Fibroblast of lung (primary cell): ENCODE data around the gene ILF2. TPM values are rescaled to one million over a fixed set of nuclear protein-coding genes. Genes with fewer than 3 reads are reported as not detected.
A peak's percentile ranks its signal among the peaks of the same experiment; 100 is the strongest.

Experiments used
- DNase-seq, 2 donors: peaks; one replicate each; pipeline versions ENCODE4 v3.0.0 to v3.0.0-alpha.2; 2010; ENCODE audit warnings: low read depth in 2 of 2
- H2AFZ ChIP-seq: 2 replicates; pipeline ENCODE4 v1.5.1; 2012; ENCODE audit warnings: low read length, control low read depth, inconsistent platforms
- H3K27ac ChIP-seq: 2 replicates; pipeline ENCODE4 v1.5.1; 2011; ENCODE audit warnings: low read length, control low read depth; ENCODE audit not compliant: insufficient read depth
- H3K27me3 ChIP-seq: 2 replicates; pipeline ENCODE4 v1.5.1; 2011; ENCODE audit warnings: mild to moderate bottlenecking, low read length; ENCODE audit not compliant: control insufficient read depth, insufficient read depth
- H3K36me3 ChIP-seq: 2 replicates; pipeline ENCODE4 v1.5.1; 2011; ENCODE audit warnings: low read length; ENCODE audit not compliant: control insufficient read depth, insufficient read depth
- H3K4me1 ChIP-seq: 2 replicates; pipeline ENCODE4 v1.5.1; 2011; ENCODE audit warnings: low read length; ENCODE audit not compliant: control insufficient read depth, insufficient read depth; ENCODE audit errors: extremely low read depth
- H3K4me2 ChIP-seq: 2 replicates; pipeline ENCODE4 v1.5.1; 2011; ENCODE audit warnings: low read length, control low read depth; ENCODE audit not compliant: insufficient read depth; ENCODE audit errors: extremely low read depth
- H3K4me3 ChIP-seq, 4 experiments: fragments of 200-600 bp in 1 of 4; sonication (generic) in 1 of 4; replicated peaks in 1 of 4; 2 replicates each; pipeline ENCODE4 v1.5.1; 2011 to 2016; ENCODE audit warnings: low read length in 4 of 4, low read depth in 3 of 4, mild to moderate bottlenecking in 3 of 4, control low read depth in 2 of 4, inconsistent platforms in 1 of 4, mixed read lengths in 1 of 4; ENCODE audit not compliant: insufficient read depth in 1 of 4; ENCODE audit errors: control extremely low read depth in 1 of 4
- H3K79me2 ChIP-seq: 2 replicates; pipeline ENCODE4 v1.5.1; 2012; ENCODE audit warnings: mild to moderate bottlenecking, low read length, inconsistent platforms; ENCODE audit not compliant: control insufficient read depth, insufficient read depth
- H3K9ac ChIP-seq: 2 replicates; pipeline ENCODE4 v1.5.1; 2011; ENCODE audit warnings: mild to moderate bottlenecking, low read length, control low read depth; ENCODE audit not compliant: insufficient read depth
- H3K9me3 ChIP-seq: 2 replicates; pipeline ENCODE4 v1.5.1; 2012; ENCODE audit warnings: low read depth, low read length; ENCODE audit not compliant: control insufficient read depth, insufficient read depth
- H4K20me1 ChIP-seq: 2 replicates; pipeline ENCODE4 v1.5.1; 2011; ENCODE audit warnings: low read length; ENCODE audit not compliant: control insufficient read depth, insufficient read depth; ENCODE audit errors: extremely low read depth
- EZH2 ChIP-seq: IDR thresholded peaks from 2 replicates; pipeline ENCODE4 v1.5.1; 2012; ENCODE audit warnings: low read length, control low read depth, mild to moderate bottlenecking; ENCODE audit errors: missing control alignments
- polyA plus RNA-seq, 2 donors: library from polyadenylated mRNA; depleted of rRNA in 1 of 2; stranded (reverse) in 1 of 2; unstranded in 1 of 2; fragments of >200 nt; gene quantifications; 2 replicates each; pipeline ENCODE4 v1.2.1, GENCODE V29; 2011 to 2012; ENCODE audit warnings: missing spikeins in 1 of 2
- total RNA-seq: library from RNA; depleted of rRNA; stranded (reverse); fragments of >200 nt; gene quantifications from 2 replicates; pipeline ENCODE4 v1.2.1, GENCODE V29; 2014
- TF ChIP-seq, protein P1 (sequence below), 2 donors: IDR thresholded peaks in 1 of 2; conservative IDR thresholded peaks in 1 of 2; 1 replicate in 1 of 2; 2 replicates in 1 of 2; pipeline ENCODE4 v1.5.1; 2011 to 2012; ENCODE audit warnings: low read length in 2 of 2, control low read depth in 1 of 2, inconsistent platforms in 1 of 2, low read depth in 1 of 2, mild to moderate bottlenecking in 1 of 2

ILF2 gene
- total and polyA plus RNA-seq, 2 donors (not counting 1 experiment from before 2014, with no cell fraction given), result 135 to 235 TPM

DNA sequence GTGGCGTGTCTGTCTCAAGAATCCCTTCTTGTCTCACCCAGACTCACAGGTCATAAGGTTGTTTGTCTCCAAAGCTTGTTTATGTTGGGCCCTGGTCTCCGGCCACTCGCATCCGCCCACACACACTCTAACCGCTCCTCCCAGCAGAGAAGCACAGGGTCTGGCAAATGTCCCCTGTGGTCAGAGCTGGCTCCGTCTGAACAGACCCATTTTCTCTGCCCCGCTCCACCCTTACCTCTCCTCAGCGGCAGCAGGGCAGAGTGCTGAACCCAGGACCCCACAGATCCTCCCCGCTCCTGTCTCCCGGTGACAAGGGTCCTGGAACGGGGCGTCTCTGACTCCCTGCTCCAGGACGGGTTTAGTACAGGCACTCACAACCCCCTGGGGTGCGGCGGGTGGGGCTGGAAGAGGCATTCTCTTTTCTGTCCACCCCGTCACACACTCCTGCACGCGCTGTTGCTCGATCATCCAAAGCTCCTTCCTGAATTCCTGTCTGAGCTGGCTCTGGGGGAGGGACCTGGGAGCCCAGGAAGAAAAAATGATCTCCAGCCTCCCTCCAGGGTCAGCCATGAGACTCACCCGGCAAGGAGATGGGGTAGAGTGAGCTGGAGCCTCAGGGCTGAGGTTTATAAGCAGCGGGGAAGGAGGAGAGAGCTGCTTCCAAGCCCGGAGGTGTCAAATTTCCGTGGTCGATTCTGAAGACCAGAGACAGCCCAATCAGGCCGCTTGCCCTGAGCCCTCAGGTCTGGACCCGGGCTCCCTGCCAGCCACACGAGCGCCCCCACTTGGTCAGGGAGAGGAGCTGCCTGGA, 43.7 kb downstream of the ILF2 start, which contains the start of gene S100A13:
Gene S100A13 (minus strand): TSS at position 602 of the 811 bp plus-strand sequence. CDS start 1,033 bp downstream, outside the sequence.
- TF ChIP-seq EZH2, result no peak
- TF ChIP-seq, protein P1, sequence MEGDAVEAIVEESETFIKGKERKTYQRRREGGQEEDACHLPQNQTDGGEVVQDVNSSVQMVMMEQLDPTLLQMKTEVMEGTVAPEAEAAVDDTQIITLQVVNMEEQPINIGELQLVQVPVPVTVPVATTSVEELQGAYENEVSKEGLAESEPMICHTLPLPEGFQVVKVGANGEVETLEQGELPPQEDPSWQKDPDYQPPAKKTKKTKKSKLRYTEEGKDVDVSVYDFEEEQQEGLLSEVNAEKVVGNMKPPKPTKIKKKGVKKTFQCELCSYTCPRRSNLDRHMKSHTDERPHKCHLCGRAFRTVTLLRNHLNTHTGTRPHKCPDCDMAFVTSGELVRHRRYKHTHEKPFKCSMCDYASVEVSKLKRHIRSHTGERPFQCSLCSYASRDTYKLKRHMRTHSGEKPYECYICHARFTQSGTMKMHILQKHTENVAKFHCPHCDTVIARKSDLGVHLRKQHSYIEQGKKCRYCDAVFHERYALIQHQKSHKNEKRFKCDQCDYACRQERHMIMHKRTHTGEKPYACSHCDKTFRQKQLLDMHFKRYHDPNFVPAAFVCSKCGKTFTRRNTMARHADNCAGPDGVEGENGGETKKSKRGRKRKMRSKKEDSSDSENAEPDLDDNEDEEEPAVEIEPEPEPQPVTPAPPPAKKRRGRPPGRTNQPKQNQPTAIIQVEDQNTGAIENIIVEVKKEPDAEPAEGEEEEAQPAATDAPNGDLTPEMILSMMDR (conservative IDR thresholded peaks at IDR 0.05 in 1 of 2, IDR thresholded peaks at IDR 0.05 in 1 of 2; ENCODE audit: low read depth in 1 of 2, low read length in 2 of 2), result peak in 1 of 2 donors; percentile 47
- no peaks in the 10 kb centered on the region for H3K9me3 ChIP-seq
- peaks cover 3% of the 10 kb centered on the region for H3K36me3 ChIP-seq
- H3K4me1 ChIP-seq, result peaks cover 2% of the 10 kb centered on the region
- no peaks in the 10 kb centered on the region for H3K27me3 ChIP-seq
- peak within 1 kb of the TSS; percentile 15 for H2AFZ ChIP-seq
- peak; percentile 94 to 96 for DNase-seq
- H3K4me3 ChIP-seq, result peak within 1 kb of the TSS; percentile 72 to 89 (median 78)
- H4K20me1 ChIP-seq, result no peaks in the 10 kb centered on the region
- peak within 1 kb of the TSS; percentile 75 for H3K4me2 ChIP-seq
- H3K9ac ChIP-seq, result peak within 1 kb of the TSS; percentile 84
- H3K79me2 ChIP-seq, result peaks cover 18% of the 10 kb centered on the region
- peak within 1 kb of the TSS; percentile 95 for H3K27ac ChIP-seq

GRCh38 chr1:153626477-153626903, 44.3 kb downstream of the ILF2 start:
- peak overlapping the region; percentile 75 for H3K4me2 ChIP-seq
- no peak overlapping the region for H2AFZ ChIP-seq
- peaks cover 3% of the 10 kb centered on the region for H3K36me3 ChIP-seq
- no peak for DNase-seq
- peak overlapping the region; percentile 95 for H3K27ac ChIP-seq
- H3K9ac ChIP-seq, result peak overlapping the region; percentile 84
- TF ChIP-seq EZH2, result no peak
- TF ChIP-seq, protein P1 (conservative IDR thresholded peaks at IDR 0.05 in 1 of 2, IDR thresholded peaks at IDR 0.05 in 1 of 2; ENCODE audit: low read depth in 1 of 2, low read length in 2 of 2), result no peak
- H3K4me3 ChIP-seq, result peak overlapping the region; percentile 72 to 89 (median 78)
- H4K20me1 ChIP-seq, result no peaks in the 10 kb centered on the region
- no peaks in the 10 kb centered on the region for H3K9me3 ChIP-seq
- peaks cover 2% of the 10 kb centered on the region for H3K4me1 ChIP-seq
- no peaks in the 10 kb centered on the region for H3K27me3 ChIP-seq
- H3K79me2 ChIP-seq, result peaks cover 18% of the 10 kb centered on the region

- H3K36me3 ChIP-seq, result peaks cover 3% of the 10 kb centered on the region
- peak overlapping the region; percentile 20 for H3K4me2 ChIP-seq
- no peaks in the 10 kb centered on the region for H3K9me3 ChIP-seq
- H4K20me1 ChIP-seq, result no peaks in the 10 kb centered on the region
- no peak overlapping the region for H2AFZ ChIP-seq
- no peak for DNase-seq
- H3K9ac ChIP-seq, result no peak overlapping the region
- H3K4me1 ChIP-seq, result peaks cover 2% of the 10 kb centered on the region
- H3K27ac ChIP-seq, result no peak overlapping the region
- H3K27me3 ChIP-seq, result no peaks in the 10 kb centered on the region
- H3K4me3 ChIP-seq, result peak overlapping the region in 1 of 4 experiments; percentile 89
- TF ChIP-seq, protein P1 (conservative IDR thresholded peaks at IDR 0.05 in 1 of 2, IDR thresholded peaks at IDR 0.05 in 1 of 2; ENCODE audit: low read depth in 1 of 2, low read length in 2 of 2), result no peak
- TF ChIP-seq EZH2, result no peak
- peaks cover 18% of the 10 kb centered on the region for H3K79me2 ChIP-seq
Measured at GRCh38 chr1:153624965-153625611, 45.7 kb downstream of the ILF2 start.
